Bronchial epithelial cell (primary cell): Measurements from ENCODE around the gene SHISA9. TPM values are rescaled to one million over a fixed set of nuclear protein-coding genes. Genes with fewer than 3 reads are reported as not detected.

Source experiments
- DNase-seq: peaks from one replicate; pipeline ENCODE4 v3.0.0-alpha.2; 2010; ENCODE audit warnings: low read depth
- FAIRE-seq: peaks from 2 replicates; lab custom pipeline; 2011; peaks lifted over from hg19 to GRCh38; lab: Jason Lieb, UNC
- H3K27me3 ChIP-seq: 2 replicates; pipeline ENCODE4 v1.5.1; 2011; ENCODE audit warnings: low read length; ENCODE audit not compliant: control insufficient read depth, insufficient read depth
- H3K36me3 ChIP-seq: 2 replicates; pipeline ENCODE4 v1.5.1; 2011; ENCODE audit warnings: low read length; ENCODE audit not compliant: control insufficient read depth, insufficient read depth
- H3K4me3 ChIP-seq: 2 replicates; pipeline ENCODE4 v1.5.1; 2011; ENCODE audit warnings: mild to moderate bottlenecking, low read depth, low read length, control low read depth
- CTCF ChIP-seq: IDR thresholded peaks from 2 replicates; pipeline ENCODE4 v1.5.1; 2011; ENCODE audit warnings: mild to moderate bottlenecking, moderate library complexity, low read length, control low read depth, inconsistent platforms; ENCODE audit not compliant: insufficient read depth, severe bottlenecking
- total RNA-seq: library from RNA; depleted of rRNA; stranded (reverse); fragments of >200 nt; gene quantifications from 2 replicates; pipeline ENCODE4 v1.2.1, GENCODE V29; 2014

SHISA9 gene
- total RNA-seq, 1 donor from 2014 or later: under 0.01 TPM

- TF ChIP-seq CTCF: no peak
- DNase-seq (no peak), FAIRE-seq (no peak)
- H3K4me3 ChIP-seq: no peak overlapping the region
- no peaks in the 10 kb centered on the region for H3K27me3 ChIP-seq
- H3K36me3 ChIP-seq: no peaks in the 10 kb centered on the region
Measured at GRCh38 chr16:13046061-13046821, 144.8 kb downstream of the SHISA9 start.

- no peak for TF ChIP-seq CTCF
- no peaks in the 10 kb centered on the region for H3K27me3 ChIP-seq
- FAIRE-seq: no peak
- no peaks in the 10 kb centered on the region for H3K36me3 ChIP-seq
- no peak for DNase-seq
- H3K4me3 ChIP-seq: no peak overlapping the region
Measured at GRCh38 chr16:13047276-13047675, 145.9 kb downstream of the SHISA9 start.

GRCh38 chr16:13049688-13050087 lies 148.3 kb downstream of the SHISA9 start:
- no peaks in the 10 kb centered on the region for H3K27me3 ChIP-seq
- FAIRE-seq: no peak
- no peaks in the 10 kb centered on the region for H3K36me3 ChIP-seq
- H3K4me3 ChIP-seq: no peak overlapping the region
- DNase-seq: no peak
- no peak for TF ChIP-seq CTCF

GRCh38 chr16:13052431-13052830 lies 151.0 kb downstream of the SHISA9 start:
- no peak for TF ChIP-seq CTCF

GRCh38 chr16:13055480-13055879 lies 154.1 kb downstream of the SHISA9 start:
- DNase-seq: no peak
- no peaks in the 10 kb centered on the region for H3K27me3 ChIP-seq
- FAIRE-seq: no peak

More at GRCh38 chr16:13052431-13052830, 151.0 kb downstream of the SHISA9 start:
- no peak for DNase-seq
- Histone ChIP-seq H3K36me3 (no peaks in the 10 kb centered on the region), H3K4me3 (no peak overlapping the region), H3K27me3 (no peaks in the 10 kb centered on the region)
- FAIRE-seq: no peak

More at GRCh38 chr16:13055480-13055879, 154.1 kb downstream of the SHISA9 start:
- no peaks in the 10 kb centered on the region for H3K36me3 ChIP-seq
- TF ChIP-seq CTCF: no peak
- H3K4me3 ChIP-seq: no peak overlapping the region
